GM12878 (cell line): ENCODE results near the gene PIM2. TPM values are rescaled to one million over a fixed set of nuclear protein-coding genes. Genes with fewer than 3 reads are reported as not detected.

Source experiments
- ATAC-seq: fragments of 200-7000 bp; cut with Tn5 transposase; 3 replicates; pipeline ENCODE4 v1.9.1; 2020; ENCODE audit warnings: mild to moderate bottlenecking, moderate library complexity
- BruUV-seq: library from RNA; stranded (reverse); fragments of 400-500 nt; replicated peaks from 2 replicates; lab custom pipeline; 2021; lab: Mats Ljungman, UMichigan
- CTCF ChIA-PET: fragments of 300-600 bp; sonication (Branson Sonifier 250); formaldehyde crosslinking; extraction: SDS; loops from one replicate; lab custom pipeline; 2021; ENCODE audit warnings: inconsistent platforms; lab: Yijun Ruan, JAX
- POLR2A ChIA-PET: fragments of 350-600 bp; formaldehyde crosslinking; extraction: SDS; loops from one replicate; lab custom pipeline; 2021; ENCODE audit warnings: inconsistent platforms; lab: Charles Lee
- RAD21 ChIA-PET: fragments of 300-600 bp; sonication (Branson Sonifier 250); formaldehyde crosslinking; loops from one replicate; lab custom pipeline; 2023; ENCODE audit warnings: antibody characterized with exemption; ENCODE audit not compliant: unreplicated experiment; lab: Charles Lee
- SMC1A ChIA-PET: fragments of 300-600 bp; sonication (Branson Sonifier 250); formaldehyde crosslinking; loops from one replicate; lab custom pipeline; 2023; ENCODE audit not compliant: unreplicated experiment, uncharacterized antibody; lab: Charles Lee
- DNase-seq: peaks from one replicate; pipeline ENCODE4 v3.0.0-alpha.2; 2011; ENCODE audit warnings: low read depth, low spot score
- FAIRE-seq: peaks from 3 replicates; lab custom pipeline; 2011; peaks lifted over from hg19 to GRCh38; lab: Jason Lieb, UNC
- H2AFZ ChIP-seq: 2 replicates; pipeline ENCODE4 v1.6.0; 2011; ENCODE audit warnings: low read depth, low read length, control low read depth; ENCODE audit not compliant: control insufficient read depth
- H3K27ac ChIP-seq: 2 replicates; pipeline ENCODE4 v1.5.1; 2011; ENCODE audit warnings: control low read depth; ENCODE audit not compliant: control insufficient read depth, insufficient read depth
- H3K27me3 ChIP-seq, 2 experiments: replicated peaks in 1 of 2; 2 replicates each; pipeline versions ENCODE4 v1.6.0 to v1.6.1; 2011; ENCODE audit warnings: low read length in 1 of 2; ENCODE audit not compliant: control insufficient read depth in 2 of 2, insufficient read depth in 2 of 2
- H3K36me3 ChIP-seq, 2 experiments: 2 replicates each; pipeline ENCODE4 v1.5.1; 2011; ENCODE audit warnings: low read length in 1 of 2; ENCODE audit not compliant: control insufficient read depth in 2 of 2, insufficient read depth in 2 of 2
- H3K4me1 ChIP-seq: 2 replicates; pipeline ENCODE4 v1.6.1; 2011; ENCODE audit warnings: mild to moderate bottlenecking, low read length, moderate library complexity, mixed read lengths; ENCODE audit not compliant: control insufficient read depth, insufficient read depth
- H3K4me2 ChIP-seq: 2 replicates; pipeline ENCODE4 v1.6.0; 2011; ENCODE audit warnings: control low read depth; ENCODE audit not compliant: control insufficient read depth, insufficient read depth
- H3K4me3 ChIP-seq: fragments of 200-600 bp; sonication (generic); 2 replicates; pipeline ENCODE4 v1.5.1; 2016
- H3K79me2 ChIP-seq: 2 replicates; pipeline ENCODE4 v1.6.0; 2011; ENCODE audit warnings: low read length; ENCODE audit not compliant: control insufficient read depth, insufficient read depth
- H3K9ac ChIP-seq: 2 replicates; pipeline ENCODE4 v1.8.0; 2011; ENCODE audit warnings: low read length, control low read depth, mixed read lengths; ENCODE audit not compliant: control insufficient read depth, insufficient read depth
- H3K9me3 ChIP-seq: replicated peaks from 3 replicates; pipeline ENCODE4 v1.5.1; 2011; ENCODE audit warnings: mild to moderate bottlenecking, low read length; ENCODE audit not compliant: control insufficient read depth, insufficient read depth
- H4K20me1 ChIP-seq: 2 replicates; pipeline ENCODE4 v1.6.0; 2011; ENCODE audit not compliant: control insufficient read depth, insufficient read depth
- WGBS: methylation state at CpG from one replicate; pipeline ENCODE4 v1.1.6; 2016; ENCODE audit warnings: low lambda C conversion rate; ENCODE audit not compliant: insufficient replicate concordance, insufficient coverage; ENCODE audit errors: missing lambda C conversion rate; 5-methylcytosine and 5-hydroxymethylcytosine counted together
- in situ Hi-C: fragments of 300-500 bp; cut with MboI; formaldehyde crosslinking; loops from 9 replicates; pipeline ENCODE4 v1.14.3; 2018; ENCODE audit warnings: mixed read lengths
- intact Hi-C: fragments of 100-400 bp; cut with micrococcal nuclease; formaldehyde crosslinking; loops from one replicate; pipeline ENCODE4 v1.14.2; 2022; ENCODE audit not compliant: unreplicated experiment
- polyA plus RNA-seq, 11 experiments: library from polyadenylated mRNA; depleted of rRNA in 4 of 11; unstranded in 6 of 11; stranded (reverse) in 5 of 11; fragments of >200 nt; fragmentation: Nextera tagmentation in 4 of 11; fragmentation: Illumina TruSeq in 1 of 11; extraction: Ambion mirVana in 4 of 11; extraction: Trizol in 1 of 11; gene quantifications; 1 replicate in 1 of 11; 2 replicates in 10 of 11; pipeline versions ENCODE4 v1.2.1 to v1.2.3, GENCODE V29; 2011 to 2016; ENCODE audit warnings: inconsistent platforms in 2 of 11, missing spikeins in 2 of 11, low read depth in 1 of 11
- total RNA-seq, 4 experiments: library from RNA; depleted of rRNA in 3 of 4; stranded (reverse); fragments of >200 nt in 3 of 4; fragmentation: Illumina TruSeq in 1 of 4; extraction: Trizol in 1 of 4; gene quantifications; 2 replicates each; pipeline versions ENCODE4 v1.2.1 to v1.2.3, GENCODE V29; 2013 to 2021
- TF ChIP-seq, protein P1 (sequence below), 3 experiments: IDR thresholded peaks in 2 of 3; conservative IDR thresholded peaks in 1 of 3; 2 replicates each; pipeline ENCODE4 v1.5.1; 2011; ENCODE audit warnings: low read depth in 3 of 3, low read length in 3 of 3, mild to moderate bottlenecking in 3 of 3, control low read depth in 2 of 3, moderate library complexity in 2 of 3, inconsistent platforms in 1 of 3, mixed read lengths in 1 of 3; ENCODE audit not compliant: control insufficient read depth in 2 of 3, insufficient read depth in 1 of 3; ENCODE audit errors: extremely low read depth in 1 of 3

Gene PIM2
- total and polyA plus RNA-seq, 10 of the 15 experiments (the other 5 are each of a cell fraction or from before 2014, with no cell fraction given) = 19.2 to 96.8 (median 32.3) TPM

DNA sequence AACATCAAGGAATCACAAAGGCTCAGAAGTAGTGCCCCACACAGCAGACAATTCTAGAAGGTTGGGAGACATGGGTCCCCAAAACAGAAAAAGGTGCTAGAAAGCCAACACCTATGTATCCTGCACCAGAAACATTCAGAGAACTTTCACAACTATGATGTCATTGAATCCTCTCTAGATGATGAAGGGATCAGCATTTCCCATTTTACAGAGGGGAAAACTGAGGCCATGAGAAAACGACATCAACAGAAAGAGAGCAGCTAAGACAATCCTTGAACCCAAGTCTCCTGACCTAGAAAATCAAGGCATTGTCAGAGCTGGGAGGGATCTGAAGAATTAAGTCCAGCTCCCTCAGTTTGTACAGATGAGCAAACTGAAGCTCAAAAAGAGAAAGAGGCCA, 49.6 kb upstream of the PIM2 start:
- no peaks in the 10 kb centered on the region for H3K27me3 ChIP-seq
- CTCF ChIA-PET = no interaction called here

More for the DNA sequence above, 49.6 kb upstream of the PIM2 start:
- no peak for DNase-seq
- no peak for ATAC-seq
- TF ChIP-seq, protein P1, sequence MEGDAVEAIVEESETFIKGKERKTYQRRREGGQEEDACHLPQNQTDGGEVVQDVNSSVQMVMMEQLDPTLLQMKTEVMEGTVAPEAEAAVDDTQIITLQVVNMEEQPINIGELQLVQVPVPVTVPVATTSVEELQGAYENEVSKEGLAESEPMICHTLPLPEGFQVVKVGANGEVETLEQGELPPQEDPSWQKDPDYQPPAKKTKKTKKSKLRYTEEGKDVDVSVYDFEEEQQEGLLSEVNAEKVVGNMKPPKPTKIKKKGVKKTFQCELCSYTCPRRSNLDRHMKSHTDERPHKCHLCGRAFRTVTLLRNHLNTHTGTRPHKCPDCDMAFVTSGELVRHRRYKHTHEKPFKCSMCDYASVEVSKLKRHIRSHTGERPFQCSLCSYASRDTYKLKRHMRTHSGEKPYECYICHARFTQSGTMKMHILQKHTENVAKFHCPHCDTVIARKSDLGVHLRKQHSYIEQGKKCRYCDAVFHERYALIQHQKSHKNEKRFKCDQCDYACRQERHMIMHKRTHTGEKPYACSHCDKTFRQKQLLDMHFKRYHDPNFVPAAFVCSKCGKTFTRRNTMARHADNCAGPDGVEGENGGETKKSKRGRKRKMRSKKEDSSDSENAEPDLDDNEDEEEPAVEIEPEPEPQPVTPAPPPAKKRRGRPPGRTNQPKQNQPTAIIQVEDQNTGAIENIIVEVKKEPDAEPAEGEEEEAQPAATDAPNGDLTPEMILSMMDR (IDR thresholded peaks at IDR 0.05 in 2 of 3, conservative IDR thresholded peaks at IDR 0.05 in 1 of 3; ENCODE audit: control insufficient read depth in 2 of 3, extremely low read depth in 1 of 3, insufficient read depth in 1 of 3, low read depth in 3 of 3, low read length in 3 of 3) = no peak
- TF ChIP-seq, all 136 proteins: peak for 0
- no peak for FAIRE-seq
- Histone ChIP-seq H3K4me3 (no peak overlapping the region), H3K36me3 (no peaks in the 10 kb centered on the region; a peak in 1 of 4 replicates), H3K4me2 (no peak overlapping the region), H3K9me3 (no peaks in the 10 kb centered on the region; the same call in 2 of the 3 replicates), H3K27ac (no peak overlapping the region), H3K9ac (no peak overlapping the region), H4K20me1 (no peaks in the 10 kb centered on the region), H2AFZ (no peak overlapping the region), H3K4me1 (peaks cover 9% of the 10 kb centered on the region), H3K79me2 (no peaks in the 10 kb centered on the region)
- SMC1A ChIA-PET = no interaction called here
- 38% methylated on average over 1 of the region's 1 CpG for WGBS
- in situ Hi-C loops = loop anchor here (5.0 kb wide), 1 partner anchor 74 kb away; the partner anchor contains the start of gene TFE3
- RAD21 ChIA-PET = interaction anchor here (1.4 kb wide), 1 partner anchor 9 kb away, joined by 3 read pairs; no protein-coding TSS in a partner anchor
- intact Hi-C loops = no loop called here
- POLR2A ChIA-PET = no interaction called here
- BruUV-seq = no TSS peak
